ENCODE data around the gene YY1. TPM values are rescaled to one million over a fixed set of nuclear protein-coding genes. Genes with fewer than 3 reads are reported as not detected.

The YY1 gene
- total RNA-seq, 1 donor from 2014 or later = 74.8 TPM

GRCh38 chr14:100193417-100194357 is 45.3 kb upstream of the YY1 start:
- H3K4me3 ChIP-seq = peak overlapping the region; percentile 54
- H3K36me3 ChIP-seq = no peaks in the 10 kb centered on the region
- DNase-seq (no peak), ATAC-seq (no peak)
- intact Hi-C loops (cut with DNase I) = no loop called here
- H3K4me1 ChIP-seq = peaks cover 16% of the 10 kb centered on the region
- H3K9me3 ChIP-seq = no peaks in the 10 kb centered on the region
- H3K27ac ChIP-seq = peak overlapping the region; percentile 95
- no peaks in the 10 kb centered on the region for H3K27me3 ChIP-seq (ENCODE audit: low read depth)
- TF ChIP-seq CTCF (IDR thresholded peaks at IDR 0.05) = no peak

- Histone ChIP-seq H3K4me3 (no peak overlapping the region), H3K27me3 (ENCODE audit: low read depth) (no peaks in the 10 kb centered on the region), H3K36me3 (no peaks in the 10 kb centered on the region), H3K9me3 (no peaks in the 10 kb centered on the region), H3K4me1 (no peaks in the 10 kb centered on the region), H3K27ac (no peak overlapping the region)
- ATAC-seq (no peak), DNase-seq (no peak)
- TF ChIP-seq CTCF (IDR thresholded peaks at IDR 0.05) = no peak
- intact Hi-C loops (cut with DNase I) = no loop called here
Measured at GRCh38 chr14:100199240-100199860, 39.6 kb upstream of the YY1 start.

- H3K27me3 ChIP-seq (ENCODE audit: low read depth) = no peaks in the 10 kb centered on the region
- TF ChIP-seq CTCF (IDR thresholded peaks at IDR 0.05) = no peak
- no peak overlapping the region for H3K27ac ChIP-seq
- intact Hi-C loops (cut with DNase I) = no loop called here
- no peak overlapping the region for H3K4me3 ChIP-seq
- no peak for DNase-seq
- H3K9me3 ChIP-seq = no peaks in the 10 kb centered on the region
- no peaks in the 10 kb centered on the region for H3K36me3 ChIP-seq
- H3K4me1 ChIP-seq = peaks cover 6% of the 10 kb centered on the region
- no peak for ATAC-seq
Measured at GRCh38 chr14:100200311-100200710, 38.6 kb upstream of the YY1 start.

GRCh38 chr14:100201701-100202100 is 37.2 kb upstream of the YY1 start:
- H3K4me1 ChIP-seq = peaks cover 6% of the 10 kb centered on the region
- intact Hi-C loops (cut with DNase I) = no loop called here
- H3K27ac ChIP-seq = no peak overlapping the region
- H3K9me3 ChIP-seq = no peaks in the 10 kb centered on the region
- ATAC-seq = no peak
- H3K27me3 ChIP-seq (ENCODE audit: low read depth) = no peaks in the 10 kb centered on the region
- TF ChIP-seq CTCF (IDR thresholded peaks at IDR 0.05) = no peak
- DNase-seq = no peak
- no peaks in the 10 kb centered on the region for H3K36me3 ChIP-seq
- H3K4me3 ChIP-seq = no peak overlapping the region

- ATAC-seq (no peak), DNase-seq (no peak)
- Histone ChIP-seq H3K9me3 (no peaks in the 10 kb centered on the region), H3K4me1 (peaks cover 6% of the 10 kb centered on the region), H3K27ac (no peak overlapping the region), H3K4me3 (no peak overlapping the region), H3K36me3 (no peaks in the 10 kb centered on the region), H3K27me3 (ENCODE audit: low read depth) (no peaks in the 10 kb centered on the region)
- intact Hi-C loops (cut with DNase I) = no loop called here
- no peak for TF ChIP-seq CTCF (IDR thresholded peaks at IDR 0.05)
Measured at GRCh38 chr14:100202712-100203111, 36.2 kb upstream of the YY1 start.
